Measurements from ENCODE around the gene FGD1. TPM values are rescaled to one million over a fixed set of nuclear protein-coding genes. Genes with fewer than 3 reads are reported as not detected.

FGD1 gene
- total RNA-seq, 1 donor from 2014 or later = 23.9 TPM

GRCh38 chrX:54479136-54480111 is 16.6 kb downstream of the FGD1 start:
- Mint-ChIP-seq H3K9me3 (no peaks in the 10 kb centered on the region), H3K27me3 (no peaks in the 10 kb centered on the region), H3K4me3 (no peak overlapping the region), H3K36me3 (no peaks in the 10 kb centered on the region), H3K27ac (peak overlapping the region; percentile 43), H3K4me1 (ENCODE audit: unreplicated experiment) (peaks cover 16% of the 10 kb centered on the region)
- no peak for DNase-seq (ENCODE audit: extremely low spot score, unreplicated experiment)
- TF ChIP-seq CTCF (conservative IDR thresholded peaks at IDR 0.05) = no peak

GRCh38 chrX:54473993-54474859 is 21.8 kb downstream of the FGD1 start:
- no peaks in the 10 kb centered on the region for H3K27me3 Mint-ChIP-seq
- no peak overlapping the region for H3K4me3 Mint-ChIP-seq
- TF ChIP-seq CTCF (conservative IDR thresholded peaks at IDR 0.05) = no peak
- H3K9me3 Mint-ChIP-seq = no peaks in the 10 kb centered on the region
- no peak overlapping the region for H3K27ac Mint-ChIP-seq
- peaks cover 1% of the 10 kb centered on the region for H3K4me1 Mint-ChIP-seq (ENCODE audit: unreplicated experiment)
- H3K36me3 Mint-ChIP-seq = no peaks in the 10 kb centered on the region
- DNase-seq (ENCODE audit: extremely low spot score, unreplicated experiment) = no peak

DNA sequence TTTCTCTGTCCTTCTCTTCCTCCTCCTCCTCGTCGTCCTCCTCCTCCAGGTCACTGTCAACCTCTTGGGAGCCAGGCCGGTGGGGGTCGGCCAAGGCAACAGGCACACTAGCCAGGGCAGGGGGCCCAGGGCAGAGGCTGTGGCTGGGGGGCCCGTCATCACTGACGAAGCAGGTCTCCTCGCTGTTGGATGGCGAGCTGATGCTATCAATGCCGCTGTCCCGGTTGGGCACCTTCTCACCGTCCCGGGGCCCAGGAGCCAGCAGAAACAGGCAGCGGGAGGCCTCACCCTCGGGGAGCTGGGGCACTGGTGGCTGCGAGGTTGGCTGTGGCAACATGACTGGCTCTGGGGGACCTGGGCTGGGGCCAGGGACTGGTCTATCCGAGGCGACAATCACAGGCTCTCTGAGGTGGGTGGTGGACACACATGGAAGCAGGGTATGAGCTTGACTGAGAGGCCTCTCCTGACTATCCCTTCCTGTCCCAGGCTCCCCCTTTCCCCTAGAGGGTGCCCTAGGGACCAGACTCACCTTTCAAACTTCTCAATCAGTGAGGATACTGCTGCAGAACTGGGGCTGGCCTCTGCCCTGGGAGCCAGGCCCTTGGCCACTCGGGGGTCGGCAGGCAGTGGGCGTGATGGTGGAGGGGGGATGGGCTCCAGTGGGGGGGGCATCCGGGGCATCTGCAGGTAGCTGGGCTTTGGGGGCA is 25.8 kb downstream of the FGD1 start:
- TF ChIP-seq CTCF (conservative IDR thresholded peaks at IDR 0.05) = no peak
- Mint-ChIP-seq H3K4me3 (no peak overlapping the region), H3K27me3 (no peaks in the 10 kb centered on the region), H3K4me1 (ENCODE audit: unreplicated experiment) (no peaks in the 10 kb centered on the region), H3K36me3 (no peaks in the 10 kb centered on the region), H3K9me3 (no peaks in the 10 kb centered on the region), H3K27ac (no peak overlapping the region)
- no peak for DNase-seq (ENCODE audit: extremely low spot score, unreplicated experiment)

- Mint-ChIP-seq H3K27me3 (no peaks in the 10 kb centered on the region), H3K4me1 (ENCODE audit: unreplicated experiment) (no peaks in the 10 kb centered on the region), H3K4me3 (no peak overlapping the region), H3K36me3 (peaks cover 10% of the 10 kb centered on the region), H3K27ac (no peak overlapping the region), H3K9me3 (no peaks in the 10 kb centered on the region)
- TF ChIP-seq CTCF (conservative IDR thresholded peaks at IDR 0.05) = peak; percentile 66
- no peak for DNase-seq (ENCODE audit: extremely low spot score, unreplicated experiment)
Measured at GRCh38 chrX:54452920-54453319, 43.1 kb downstream of the FGD1 start.

GRCh38 chrX:54449929-54450328 is 46.1 kb downstream of the FGD1 start:
- H3K4me3 Mint-ChIP-seq = no peak overlapping the region
- no peak for DNase-seq (ENCODE audit: extremely low spot score, unreplicated experiment)
- H3K9me3 Mint-ChIP-seq = no peaks in the 10 kb centered on the region
- H3K27me3 Mint-ChIP-seq = no peaks in the 10 kb centered on the region
- no peak for TF ChIP-seq CTCF (conservative IDR thresholded peaks at IDR 0.05)
- H3K4me1 Mint-ChIP-seq (ENCODE audit: unreplicated experiment) = no peaks in the 10 kb centered on the region
- no peak overlapping the region for H3K27ac Mint-ChIP-seq
- H3K36me3 Mint-ChIP-seq = peaks cover 13% of the 10 kb centered on the region
